HEK293 (cell line): Measurements from ENCODE around the gene KIRREL1.

Source experiments
- EGR2 ChIP-seq: fragments of 450-650 bp; formaldehyde crosslinking; IDR thresholded peaks from 2 replicates; pipeline ENCODE4 v1.5.1; 2016; ENCODE audit warnings: low read depth, missing biosample characterization, missing genetic modification characterization
- GLIS1 ChIP-seq: fragments of 450-650 bp; formaldehyde crosslinking; IDR thresholded peaks from 2 replicates; pipeline ENCODE4 v1.5.1; 2016; ENCODE audit warnings: missing biosample characterization, missing genetic modification characterization
- IKZF3 ChIP-seq: fragments of 450-650 bp; IDR thresholded peaks from 2 replicates; pipeline ENCODE4 v1.5.0; 2018; ENCODE audit warnings: missing biosample characterization, mild to moderate bottlenecking, missing genetic modification characterization, moderate library complexity
- KLF10 ChIP-seq: fragments of 450-650 bp; IDR thresholded peaks from 2 replicates; pipeline ENCODE4 v1.5.1; 2018; ENCODE audit warnings: missing biosample characterization, mild to moderate bottlenecking, missing genetic modification characterization
- OSR2 ChIP-seq: fragments of 450-650 bp; formaldehyde crosslinking; IDR thresholded peaks from 2 replicates; pipeline ENCODE4 v1.5.1; 2016; ENCODE audit warnings: missing biosample characterization, missing genetic modification characterization
- PRDM10 ChIP-seq: fragments of 450-650 bp; formaldehyde crosslinking; IDR thresholded peaks from 2 replicates; pipeline ENCODE4 v1.5.1; 2016; ENCODE audit warnings: missing biosample characterization, missing genetic modification characterization
- SALL2 ChIP-seq: fragments of 450-650 bp; formaldehyde crosslinking; IDR thresholded peaks from 2 replicates; pipeline ENCODE4 v1.5.0; 2017; ENCODE audit warnings: missing biosample characterization, mild to moderate bottlenecking, missing genetic modification characterization, borderline replicate concordance
- WT1 ChIP-seq: fragments of 450-650 bp; formaldehyde crosslinking; IDR thresholded peaks from 2 replicates; pipeline ENCODE4 v1.5.1; 2016; ENCODE audit warnings: missing biosample characterization, missing genetic modification characterization
- ZBTB11 ChIP-seq: fragments of 450-650 bp; formaldehyde crosslinking; conservative IDR thresholded peaks from 2 replicates; pipeline ENCODE4 v1.5.1; 2016; ENCODE audit warnings: low read depth, missing biosample characterization, missing genetic modification characterization
- ZBTB17 ChIP-seq: fragments of 450-650 bp; formaldehyde crosslinking; IDR thresholded peaks from 2 replicates; pipeline ENCODE4 v1.5.1; 2016; ENCODE audit warnings: missing biosample characterization, missing genetic modification characterization
- ZBTB20 ChIP-seq: fragments of 450-650 bp; formaldehyde crosslinking; IDR thresholded peaks from 2 replicates; pipeline ENCODE4 v1.5.1; 2016; ENCODE audit warnings: missing biosample characterization, missing genetic modification characterization
- ZIC2 ChIP-seq: fragments of 450-650 bp; formaldehyde crosslinking; IDR thresholded peaks from 2 replicates; pipeline ENCODE4 v1.5.1; 2016; ENCODE audit warnings: missing biosample characterization, missing genetic modification characterization
- ZNF138 ChIP-seq: fragments of 450-650 bp; formaldehyde crosslinking; IDR thresholded peaks from 2 replicates; pipeline ENCODE4 v1.5.1; 2016; ENCODE audit warnings: missing biosample characterization, missing genetic modification characterization, borderline replicate concordance
- ZNF174 ChIP-seq: fragments of 450-650 bp; formaldehyde crosslinking; IDR thresholded peaks from 2 replicates; pipeline ENCODE4 v1.5.0; 2017; ENCODE audit warnings: missing biosample characterization, mild to moderate bottlenecking, missing genetic modification characterization
- ZNF19 ChIP-seq: fragments of 450-650 bp; formaldehyde crosslinking; IDR thresholded peaks from 2 replicates; pipeline ENCODE4; 2016; ENCODE audit warnings: missing biosample characterization, missing genetic modification characterization, low read depth
- ZNF223 ChIP-seq: fragments of 450-650 bp; formaldehyde crosslinking; IDR thresholded peaks from 2 replicates; pipeline ENCODE4 v1.5.1; 2016; ENCODE audit warnings: missing biosample characterization, missing genetic modification characterization
- ZNF280D ChIP-seq: fragments of 450-650 bp; formaldehyde crosslinking; IDR thresholded peaks from 2 replicates; pipeline ENCODE4 v1.5.1; 2016; ENCODE audit warnings: missing biosample characterization, missing genetic modification characterization
- ZNF416 ChIP-seq: fragments of 450-650 bp; formaldehyde crosslinking; IDR thresholded peaks from 2 replicates; pipeline ENCODE4 v1.5.1; 2016; ENCODE audit warnings: missing biosample characterization, missing genetic modification characterization
- ZNF423 ChIP-seq: fragments of 450-650 bp; formaldehyde crosslinking; IDR thresholded peaks from 2 replicates; pipeline ENCODE4 v1.5.1; 2016; ENCODE audit warnings: missing biosample characterization, missing genetic modification characterization
- ZNF571 ChIP-seq: fragments of 450-650 bp; formaldehyde crosslinking; IDR thresholded peaks from 2 replicates; pipeline ENCODE4 v1.5.0; 2017; ENCODE audit warnings: missing biosample characterization, missing genetic modification characterization
- ZNF768 ChIP-seq: fragments of 450-650 bp; formaldehyde crosslinking; IDR thresholded peaks from 2 replicates; pipeline ENCODE4 v1.5.1; 2018; ENCODE audit warnings: missing biosample characterization, mild to moderate bottlenecking, missing genetic modification characterization
- ZSCAN16 ChIP-seq: fragments of 450-650 bp; formaldehyde crosslinking; IDR thresholded peaks from 2 replicates; pipeline ENCODE4 v1.5.1; 2016; ENCODE audit warnings: missing biosample characterization, missing genetic modification characterization
- ZSCAN18 ChIP-seq: fragments of 450-650 bp; formaldehyde crosslinking; IDR thresholded peaks from 2 replicates; pipeline ENCODE4 v1.5.1; 2016; ENCODE audit warnings: missing biosample characterization, missing genetic modification characterization
- TF ChIP-seq, protein P1 (sequence below): fragments of 450-650 bp; formaldehyde crosslinking; IDR thresholded peaks from 2 replicates; pipeline ENCODE4 v1.5.1; 2017; ENCODE audit warnings: missing biosample characterization, mild to moderate bottlenecking, missing genetic modification characterization, moderate library complexity

The KIRREL1 gene

DNA sequence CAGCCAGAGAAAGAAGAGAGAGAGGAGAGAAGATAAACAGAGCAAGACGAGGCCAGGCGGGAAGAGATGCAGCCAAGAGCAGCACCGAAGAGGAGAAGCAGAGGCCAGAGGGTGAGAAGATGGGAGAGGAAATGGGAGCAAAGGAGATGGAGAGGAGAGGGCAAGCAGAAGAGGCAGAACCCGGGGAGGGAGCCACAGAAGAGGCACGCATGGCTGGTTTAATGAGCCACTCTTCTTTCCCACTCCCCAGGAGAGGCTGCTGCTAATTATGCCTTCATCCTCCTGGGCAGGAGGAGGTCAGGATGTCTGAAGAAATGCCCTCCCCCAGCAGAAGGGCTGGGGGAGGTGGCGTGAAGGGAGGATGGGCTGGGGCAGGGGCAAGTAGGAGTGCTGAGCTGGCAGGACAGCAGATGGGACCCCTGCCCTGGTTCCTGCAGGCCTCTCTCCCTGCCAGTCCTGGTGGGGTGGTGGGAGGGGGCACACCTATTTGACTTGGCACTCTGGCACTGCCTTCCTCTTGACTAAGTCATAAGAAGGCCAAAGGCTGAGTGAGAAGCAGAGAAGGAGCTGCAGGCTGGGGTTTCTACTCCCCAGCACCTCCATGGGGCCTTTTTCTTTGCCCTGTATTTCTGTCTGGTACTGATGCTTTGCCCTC is 32.3 kb downstream of the KIRREL1 start (continued):
- TF ChIP-seq ZNF174 (no peak), ZNF19 (tag by site-specific recombination) (no peak), ZSCAN18 (tag by site-specific recombination) (no peak), ZNF280D (tag by site-specific recombination) (no peak), GLIS1 (peak; percentile 95), WT1 (tag by site-specific recombination) (peak; percentile 47), SALL2 (tag by site-specific recombination) (no peak), ZNF571 (tag by site-specific recombination) (no peak), ZBTB20 (tag by site-specific recombination) (no peak), ZNF416 (tag by site-specific recombination) (no peak), ZNF223 (tag by site-specific recombination) (no peak), PRDM10 (tag by site-specific recombination) (no peak), ZNF138 (no peak), KLF10 (tag by site-specific recombination) (no peak), ZNF423 (tag by site-specific recombination) (no peak), OSR2 (peak; percentile 61), ZSCAN16 (tag by site-specific recombination) (no peak), ZBTB17 (tag by site-specific recombination) (peak; percentile 75), ZIC2 (peak; percentile 59), IKZF3 (0 out of 2 replicates have a peak, but pooled peaks have one; percentile 12), ZBTB11 (no peak), ZNF768 (tag by site-specific recombination) (no peak), EGR2 (tag by site-specific recombination) (no peak)
- TF ChIP-seq, protein P1, sequence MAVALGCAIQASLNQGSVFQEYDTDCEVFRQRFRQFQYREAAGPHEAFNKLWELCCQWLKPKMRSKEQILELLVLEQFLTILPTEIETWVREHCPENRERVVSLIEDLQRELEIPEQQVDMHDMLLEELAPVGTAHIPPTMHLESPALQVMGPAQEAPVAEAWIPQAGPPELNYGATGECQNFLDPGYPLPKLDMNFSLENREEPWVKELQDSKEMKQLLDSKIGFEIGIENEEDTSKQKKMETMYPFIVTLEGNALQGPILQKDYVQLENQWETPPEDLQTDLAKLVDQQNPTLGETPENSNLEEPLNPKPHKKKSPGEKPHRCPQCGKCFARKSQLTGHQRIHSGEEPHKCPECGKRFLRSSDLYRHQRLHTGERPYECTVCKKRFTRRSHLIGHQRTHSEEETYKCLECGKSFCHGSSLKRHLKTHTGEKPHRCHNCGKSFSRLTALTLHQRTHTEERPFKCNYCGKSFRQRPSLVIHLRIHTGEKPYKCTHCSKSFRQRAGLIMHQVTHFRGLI: no peak
